GM12892 (cell line): ENCODE results near the gene CTAGE9.

ENCODE experiments used
- POLR2A ChIP-seq: IDR thresholded peaks from 2 replicates; pipeline ENCODE4 v1.6.1; 2011; ENCODE audit warnings: low read depth, low read length, control low read depth
- POLR2AphosphoS5 ChIP-seq: IDR thresholded peaks from 2 replicates; pipeline ENCODE4 v1.6.1; 2011; ENCODE audit warnings: low read depth, low read length, control low read depth
- TAF1 ChIP-seq: IDR thresholded peaks from 2 replicates; pipeline ENCODE4 v1.6.1; 2011; ENCODE audit warnings: low read depth, mild to moderate bottlenecking, control low read depth, low read length, borderline replicate concordance

DNA sequence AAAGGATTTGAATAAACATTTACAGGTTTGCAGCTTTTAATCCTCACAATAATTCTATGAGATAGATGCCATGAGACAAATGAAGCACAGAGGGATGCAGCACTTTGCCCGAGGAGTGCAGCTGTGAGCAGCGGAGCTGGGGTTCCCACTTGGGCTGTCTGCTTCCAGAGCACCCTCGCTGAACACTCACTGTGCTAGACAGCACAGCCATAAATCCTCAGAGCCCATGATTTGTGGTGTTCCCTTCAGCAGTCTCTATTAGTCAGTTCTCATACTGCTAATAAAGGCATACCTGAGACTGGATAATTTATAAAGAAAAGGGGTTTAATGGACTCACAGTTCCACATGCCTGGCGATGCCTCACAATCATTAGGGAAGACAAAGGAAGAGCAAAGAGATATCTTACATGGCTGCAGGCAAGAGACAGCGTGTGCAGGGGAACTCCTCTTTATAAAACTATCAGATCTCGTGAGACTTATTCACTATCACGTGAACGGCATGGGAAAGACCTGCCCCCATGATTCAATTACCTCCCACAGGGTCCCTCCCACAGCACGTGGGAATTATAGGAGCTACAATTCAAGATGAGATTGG, 25.3 kb upstream of the CTAGE9 start:
- TF ChIP-seq TAF1 = no peak
- no peak for TF ChIP-seq POLR2A
- no peak for TF ChIP-seq POLR2AphosphoS5
